Measurements from ENCODE around the gene DNAL1.

DNA sequence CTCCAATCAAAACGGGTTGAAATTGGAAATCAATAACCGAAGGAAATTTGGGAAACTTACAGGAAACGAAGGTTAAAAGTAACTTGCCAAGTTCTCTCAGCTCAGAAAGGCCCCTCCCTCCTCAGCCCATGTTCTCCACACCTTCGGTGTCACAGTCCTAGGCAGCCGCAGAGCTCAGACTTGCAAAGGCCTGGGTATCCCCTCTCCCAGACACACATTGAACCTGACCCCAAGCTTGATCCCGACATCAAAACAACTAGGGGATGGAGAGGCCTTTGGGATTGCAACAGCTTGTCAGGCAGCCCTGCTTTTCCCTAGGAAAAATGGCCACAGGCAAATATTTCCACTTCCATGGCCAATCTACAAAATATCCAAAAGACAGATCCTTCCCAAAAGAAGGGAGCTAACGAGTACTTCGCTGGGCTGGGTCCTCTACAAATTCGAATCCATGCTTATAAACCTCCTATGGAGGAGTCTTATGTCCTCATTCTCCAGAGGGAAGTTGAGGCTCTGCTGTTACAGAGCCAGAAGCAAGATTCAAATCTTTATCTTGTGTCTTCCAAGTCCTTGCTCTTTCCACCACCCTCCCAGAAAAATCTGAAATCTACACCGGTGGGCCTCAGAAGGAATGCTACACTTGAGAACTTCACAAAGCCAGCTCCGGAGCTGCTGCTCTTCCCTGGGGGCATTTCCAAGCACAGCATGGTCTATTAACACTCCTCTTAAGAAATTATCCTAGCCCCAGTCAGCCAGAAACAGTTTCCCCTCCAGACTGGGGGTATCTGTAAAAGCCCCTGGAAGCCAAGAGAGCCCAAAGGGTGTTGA, 105.1 kb downstream of the DNAL1 start:
- TF ChIP-seq, protein P1, sequence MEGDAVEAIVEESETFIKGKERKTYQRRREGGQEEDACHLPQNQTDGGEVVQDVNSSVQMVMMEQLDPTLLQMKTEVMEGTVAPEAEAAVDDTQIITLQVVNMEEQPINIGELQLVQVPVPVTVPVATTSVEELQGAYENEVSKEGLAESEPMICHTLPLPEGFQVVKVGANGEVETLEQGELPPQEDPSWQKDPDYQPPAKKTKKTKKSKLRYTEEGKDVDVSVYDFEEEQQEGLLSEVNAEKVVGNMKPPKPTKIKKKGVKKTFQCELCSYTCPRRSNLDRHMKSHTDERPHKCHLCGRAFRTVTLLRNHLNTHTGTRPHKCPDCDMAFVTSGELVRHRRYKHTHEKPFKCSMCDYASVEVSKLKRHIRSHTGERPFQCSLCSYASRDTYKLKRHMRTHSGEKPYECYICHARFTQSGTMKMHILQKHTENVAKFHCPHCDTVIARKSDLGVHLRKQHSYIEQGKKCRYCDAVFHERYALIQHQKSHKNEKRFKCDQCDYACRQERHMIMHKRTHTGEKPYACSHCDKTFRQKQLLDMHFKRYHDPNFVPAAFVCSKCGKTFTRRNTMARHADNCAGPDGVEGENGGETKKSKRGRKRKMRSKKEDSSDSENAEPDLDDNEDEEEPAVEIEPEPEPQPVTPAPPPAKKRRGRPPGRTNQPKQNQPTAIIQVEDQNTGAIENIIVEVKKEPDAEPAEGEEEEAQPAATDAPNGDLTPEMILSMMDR (conservative IDR thresholded peaks at IDR 0.05) = no peak
- no peak for TF ChIP-seq EZH2 (IDR thresholded peaks at IDR 0.05; ENCODE audit: low read depth)

Data from PC-9 (cell line).